ENCODE data around the gene SETX. TPM values are rescaled to one million over a fixed set of nuclear protein-coding genes. Genes with fewer than 3 reads are reported as not detected.

SETX gene
- total RNA-seq, 1 donor from 2014 or later: 45.6 TPM

DNA sequence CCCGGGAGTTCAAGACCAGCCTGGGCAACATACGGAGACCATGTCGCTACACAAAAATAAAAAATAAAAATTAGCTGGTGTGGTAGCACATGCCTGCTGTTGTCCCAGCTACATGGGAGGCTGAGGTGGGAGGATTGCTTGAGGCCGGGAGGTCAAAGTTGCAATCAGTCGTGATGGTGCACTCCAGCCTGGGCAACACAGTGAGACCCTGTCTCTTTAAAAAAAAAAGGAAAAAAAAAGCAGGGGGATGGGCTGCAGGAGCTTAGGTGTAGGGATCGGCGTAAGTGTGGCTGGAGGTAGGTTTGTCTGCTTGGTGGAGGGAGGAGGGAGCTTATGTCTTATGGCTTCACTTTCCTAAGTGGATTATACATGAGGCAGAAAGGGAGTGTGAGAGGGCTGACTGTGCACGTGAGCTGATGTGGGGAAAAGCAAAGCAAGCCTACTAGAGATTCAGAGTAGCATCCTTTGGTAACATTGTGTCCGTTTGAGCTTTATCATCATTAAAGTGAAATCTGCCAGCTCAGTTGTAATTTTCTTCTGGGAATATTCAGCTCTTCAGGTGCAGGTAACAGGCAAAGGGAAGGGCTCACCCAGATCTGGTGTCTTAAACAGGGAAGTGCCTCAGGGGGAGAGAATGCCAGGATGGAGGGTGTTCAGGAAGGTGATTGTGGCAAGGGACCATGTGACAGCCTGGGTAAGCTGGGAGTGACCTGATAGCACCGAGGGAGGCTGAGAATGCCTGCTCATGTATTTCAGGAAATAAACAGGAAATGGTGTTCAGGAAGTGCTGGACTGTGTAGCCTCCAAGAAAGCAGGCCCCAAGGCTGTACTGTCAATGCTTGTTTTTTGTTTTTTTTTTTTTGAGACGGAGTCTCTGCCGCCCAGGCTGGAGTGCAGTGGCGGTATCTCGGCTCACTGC is 17.6 kb upstream of the SETX start:
- FAIRE-seq: no peak
- no peaks in the 10 kb centered on the region for H3K9me3 ChIP-seq (ENCODE audit: insufficient read depth, low read depth, low read length)
- Mint-ChIP-seq H3K4me3 (ENCODE audit: unreplicated experiment) (no peak overlapping the region), H3K4me1 (ENCODE audit: low read depth, unreplicated experiment) (peaks cover 3% of the 10 kb centered on the region), H3K9me3 (ENCODE audit: unreplicated experiment) (no peaks in the 10 kb centered on the region), H3K27ac (ENCODE audit: unreplicated experiment) (peak overlapping the region; percentile 22), H3K27me3 (ENCODE audit: low read depth, unreplicated experiment) (peaks cover 4% of the 10 kb centered on the region), H3K36me3 (ENCODE audit: low read depth, unreplicated experiment) (peaks cover 9% of the 10 kb centered on the region)
- no peak overlapping the region for H3K9ac ChIP-seq (ENCODE audit: low read length)
- TF ChIP-seq EZH2 (IDR thresholded peaks at IDR 0.05; ENCODE audit: insufficient read depth, low read length): no peak
- no peak for TF ChIP-seq CTCF (IDR thresholded peaks at IDR 0.05; ENCODE audit: insufficient read depth, low read depth, low read length)
- H3K4me1 ChIP-seq (ENCODE audit: insufficient read depth, low read length): no peaks in the 10 kb centered on the region
- H3K27me3 ChIP-seq (ENCODE audit: insufficient read depth, low read length): no peaks in the 10 kb centered on the region
- no peak overlapping the region for H3K27ac ChIP-seq (ENCODE audit: low read depth, low read length)
- DNase-seq (ENCODE audit: low read depth): no peak
- H4K20me1 ChIP-seq (ENCODE audit: insufficient read depth, low read length): no peaks in the 10 kb centered on the region
- H3K4me3 ChIP-seq (ENCODE audit: insufficient read depth, low read depth, low read length): no peak overlapping the region
- no peaks in the 10 kb centered on the region for H3K79me2 ChIP-seq (ENCODE audit: insufficient read depth, low read length)
- peak overlapping the region; percentile 23 for H2AFZ ChIP-seq (ENCODE audit: low read depth, low read length)
- peaks cover 8% of the 10 kb centered on the region for H3K36me3 ChIP-seq (ENCODE audit: insufficient read depth, low read length)
- H3K4me2 ChIP-seq (ENCODE audit: low read length): no peak overlapping the region

- peaks cover 3% of the 10 kb centered on the region for H3K4me1 Mint-ChIP-seq (ENCODE audit: low read depth, unreplicated experiment)
- TF ChIP-seq CTCF (IDR thresholded peaks at IDR 0.05; ENCODE audit: insufficient read depth, low read depth, low read length) (no peak), EZH2 (IDR thresholded peaks at IDR 0.05; ENCODE audit: insufficient read depth, low read length) (no peak)
- Histone ChIP-seq H3K79me2 (ENCODE audit: insufficient read depth, low read length) (no peaks in the 10 kb centered on the region), H3K36me3 (ENCODE audit: insufficient read depth, low read length) (no peaks in the 10 kb centered on the region), H3K4me3 (ENCODE audit: insufficient read depth, low read depth, low read length) (no peak overlapping the region), H3K9me3 (ENCODE audit: insufficient read depth, low read depth, low read length) (no peaks in the 10 kb centered on the region), H3K27ac (ENCODE audit: low read depth, low read length) (no peak overlapping the region), H3K9ac (ENCODE audit: low read length) (no peak overlapping the region), H4K20me1 (ENCODE audit: insufficient read depth, low read length) (no peaks in the 10 kb centered on the region), H3K4me2 (ENCODE audit: low read length) (no peak overlapping the region), H3K4me1 (ENCODE audit: insufficient read depth, low read length) (no peaks in the 10 kb centered on the region), H2AFZ (ENCODE audit: low read depth, low read length) (no peak overlapping the region), H3K27me3 (ENCODE audit: insufficient read depth, low read length) (no peaks in the 10 kb centered on the region)
- H3K27me3 Mint-ChIP-seq (ENCODE audit: low read depth, unreplicated experiment): peaks cover 4% of the 10 kb centered on the region
- no peak for DNase-seq (ENCODE audit: low read depth)
- H3K9me3 Mint-ChIP-seq (ENCODE audit: unreplicated experiment): no peaks in the 10 kb centered on the region
- no peak for FAIRE-seq
- peaks cover 7% of the 10 kb centered on the region for H3K36me3 Mint-ChIP-seq (ENCODE audit: low read depth, unreplicated experiment)
- H3K27ac Mint-ChIP-seq (ENCODE audit: unreplicated experiment): no peak overlapping the region
- H3K4me3 Mint-ChIP-seq (ENCODE audit: unreplicated experiment): no peak overlapping the region
Measured at GRCh38 chr9:132370592-132370991, 15.8 kb upstream of the SETX start.

DNA sequence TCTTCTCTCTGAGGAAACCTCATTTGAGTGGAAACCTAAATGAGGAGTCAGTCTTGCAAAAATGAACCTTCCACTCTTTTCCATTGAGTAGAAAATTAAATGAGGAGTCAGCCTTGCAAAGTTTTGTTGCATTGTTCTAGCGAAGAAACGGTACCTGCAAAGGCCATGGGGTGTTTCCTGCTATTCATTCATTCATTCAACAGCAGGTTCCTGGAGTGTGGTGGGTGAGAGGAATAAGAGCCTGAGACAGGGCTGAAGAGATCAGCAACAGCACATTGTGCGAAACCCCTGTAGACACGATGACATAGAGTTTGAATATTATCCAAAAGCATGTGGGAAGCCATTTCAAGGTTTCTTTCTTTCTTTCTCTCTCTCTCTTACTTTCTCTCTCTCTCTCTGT is 14.6 kb upstream of the SETX start:
- Histone ChIP-seq H2AFZ (ENCODE audit: low read depth, low read length) (no peak overlapping the region), H3K36me3 (ENCODE audit: insufficient read depth, low read length) (no peaks in the 10 kb centered on the region), H4K20me1 (ENCODE audit: insufficient read depth, low read length) (no peaks in the 10 kb centered on the region), H3K4me3 (ENCODE audit: insufficient read depth, low read depth, low read length) (no peak overlapping the region), H3K9me3 (ENCODE audit: insufficient read depth, low read depth, low read length) (no peaks in the 10 kb centered on the region), H3K27ac (ENCODE audit: low read depth, low read length) (no peak overlapping the region), H3K4me1 (ENCODE audit: insufficient read depth, low read length) (no peaks in the 10 kb centered on the region), H3K9ac (ENCODE audit: low read length) (no peak overlapping the region), H3K27me3 (ENCODE audit: insufficient read depth, low read length) (no peaks in the 10 kb centered on the region), H3K79me2 (ENCODE audit: insufficient read depth, low read length) (no peaks in the 10 kb centered on the region), H3K4me2 (ENCODE audit: low read length) (no peak overlapping the region)
- no peak for FAIRE-seq
- Mint-ChIP-seq H3K9me3 (ENCODE audit: unreplicated experiment) (no peaks in the 10 kb centered on the region), H3K27ac (ENCODE audit: unreplicated experiment) (no peak overlapping the region), H3K4me3 (ENCODE audit: unreplicated experiment) (peak overlapping the region; percentile 5), H3K27me3 (ENCODE audit: low read depth, unreplicated experiment) (peaks cover 4% of the 10 kb centered on the region), H3K4me1 (ENCODE audit: low read depth, unreplicated experiment) (peaks cover 3% of the 10 kb centered on the region), H3K36me3 (ENCODE audit: low read depth, unreplicated experiment) (peaks cover under 1% of the 10 kb centered on the region)
- DNase-seq (ENCODE audit: low read depth): no peak
- TF ChIP-seq EZH2 (IDR thresholded peaks at IDR 0.05; ENCODE audit: insufficient read depth, low read length): no peak
- TF ChIP-seq CTCF (IDR thresholded peaks at IDR 0.05; ENCODE audit: insufficient read depth, low read depth, low read length): no peak

Measured in astrocyte (in vitro differentiated cells and primary cell).